NT2/D1 (cell line): ENCODE results near the gene RUVBL1.

Experiments
- YY1 ChIP-seq: IDR thresholded peaks from 2 replicates; pipeline ENCODE4 v1.6.1; 2011; ENCODE audit not compliant: insufficient read length, insufficient read depth
- ZNF274 ChIP-seq: IDR thresholded peaks from 2 replicates; pipeline ENCODE4 v1.6.1; 2011; ENCODE audit warnings: mild to moderate bottlenecking, low read depth, low read length

DNA sequence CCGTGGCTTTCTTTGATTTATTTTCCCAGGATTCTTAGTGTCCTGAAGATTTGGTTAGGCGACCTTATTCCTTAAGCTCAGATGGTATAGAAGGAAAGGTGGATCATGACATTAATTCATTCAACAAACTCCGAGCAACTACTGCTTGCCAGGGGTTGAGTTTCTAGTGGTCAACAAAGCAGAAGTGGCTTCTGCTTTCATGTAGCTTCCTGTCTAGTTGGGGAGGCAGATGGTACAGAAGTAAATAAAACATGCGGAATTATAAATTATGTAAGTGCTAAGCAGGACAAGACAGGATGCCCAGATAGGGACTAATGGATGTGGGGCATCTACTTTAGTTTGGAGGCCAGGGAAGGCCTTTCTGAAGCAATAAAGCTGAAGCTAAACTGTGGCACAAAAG lies 45.2 kb upstream of the RUVBL1 start:
- TF ChIP-seq ZNF274: no peak
- TF ChIP-seq YY1: no peak
